Stimulated activated CD4-positive, alpha-beta T cell treated with anti-CD3 and anti-CD28 coated beads, Interleukin-12 subunit alpha, Interleukin-12 subunit beta, amount 100 ng/mL, for 4 hours (primary cell): ENCODE results near the gene CD82.
"Not testable (repeated sequence)": the region's sequence is repeated elsewhere in the genome, so short reads cannot be mapped to it uniquely, and the experiment has no call there.

Experiments
- DNase-seq: peaks from one replicate; pipeline ENCODE4 v3.0.0-alpha.2; 2020

CD82 gene

DNA sequence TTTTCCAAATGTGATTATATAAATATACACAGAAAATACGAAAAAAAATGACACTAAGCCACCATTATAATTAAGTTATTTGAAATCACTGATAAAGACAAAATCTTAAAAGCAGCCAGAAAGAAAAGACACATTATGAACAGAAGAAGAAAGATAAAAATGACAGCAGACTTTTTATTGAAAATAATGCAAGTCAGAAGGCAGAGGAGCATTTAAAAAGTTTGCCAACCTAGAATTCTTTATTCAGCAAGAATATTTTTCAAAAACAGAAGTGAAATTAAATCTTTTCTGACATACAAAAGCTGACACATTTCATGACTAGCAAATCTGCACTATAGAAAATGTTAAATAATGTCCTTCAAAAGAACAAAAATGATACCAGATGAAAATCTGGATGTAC, 77.8 kb downstream of the CD82 start:
- DNase-seq, result no peak

DNA sequence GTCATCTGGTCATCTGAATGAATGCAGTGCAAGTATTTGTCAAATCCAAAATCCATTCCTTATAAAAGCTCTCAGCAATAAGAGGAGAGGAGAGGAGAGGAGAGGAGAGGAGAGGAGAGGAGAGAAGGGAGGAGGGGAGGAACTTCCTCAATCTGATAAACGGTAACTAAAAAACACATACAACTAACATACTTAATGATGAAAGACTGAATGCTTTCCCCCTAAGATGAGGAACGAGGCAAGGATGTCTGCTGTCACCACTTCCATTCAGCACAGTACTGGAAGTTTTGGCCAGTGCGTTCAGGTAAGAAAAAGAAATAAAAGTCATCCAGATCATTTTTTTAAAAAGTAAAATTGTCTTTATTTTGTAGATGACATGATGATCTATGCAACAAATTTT, 80.4 kb downstream of the CD82 start:
- DNase-seq, result no peak

DNA sequence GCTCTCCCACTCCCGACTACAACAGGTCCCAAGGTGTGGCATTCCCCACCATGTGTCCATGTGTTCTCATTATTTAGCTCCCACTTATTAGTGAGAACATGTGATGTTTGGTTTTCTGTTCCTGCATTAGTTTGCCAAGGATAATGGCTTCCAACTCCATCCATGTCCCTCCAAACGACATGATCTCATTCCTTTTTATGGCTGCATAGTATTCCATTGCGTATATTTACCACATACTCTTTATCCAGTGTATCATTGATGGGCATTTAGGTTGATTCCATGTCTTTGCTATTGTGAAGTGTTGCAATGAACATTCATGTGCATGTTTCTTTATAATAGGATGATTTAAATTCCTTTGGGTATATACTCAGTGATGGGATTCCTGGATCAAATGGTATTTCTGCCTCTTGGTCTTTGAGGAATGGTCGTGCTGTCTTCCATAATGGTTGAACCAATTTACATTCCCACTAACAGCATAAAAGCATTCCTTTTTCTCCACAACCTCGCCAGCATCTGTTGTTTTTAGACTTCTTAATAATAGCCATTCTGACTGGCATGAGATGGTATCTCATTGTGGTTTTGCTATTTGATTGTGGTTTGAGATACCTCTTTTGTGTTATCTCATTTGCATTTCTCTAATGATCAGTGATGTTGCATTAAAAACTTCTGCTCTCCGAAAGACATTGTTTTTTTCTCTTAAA, 81.9 kb downstream of the CD82 start:
- not testable (repeated sequence) for DNase-seq

DNA sequence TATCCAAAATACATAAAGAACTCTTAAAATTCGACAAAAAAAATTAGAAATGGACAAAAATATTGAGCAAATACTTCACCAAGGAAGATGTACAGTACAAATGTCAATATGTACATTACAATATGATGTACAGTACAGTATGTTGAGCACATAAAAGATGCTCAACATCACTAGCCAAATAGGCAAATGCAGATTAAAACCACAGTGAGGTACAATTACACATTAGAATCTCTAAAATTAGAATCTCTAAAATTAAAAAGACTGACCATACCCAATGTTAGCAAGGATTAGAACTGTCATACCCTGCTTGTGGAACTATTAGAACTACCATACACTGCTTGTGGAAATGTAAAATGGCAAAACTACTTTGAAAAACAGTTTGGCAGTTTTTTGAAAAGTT, 82.6 kb downstream of the CD82 start:
- DNase-seq, result no peak

DNA sequence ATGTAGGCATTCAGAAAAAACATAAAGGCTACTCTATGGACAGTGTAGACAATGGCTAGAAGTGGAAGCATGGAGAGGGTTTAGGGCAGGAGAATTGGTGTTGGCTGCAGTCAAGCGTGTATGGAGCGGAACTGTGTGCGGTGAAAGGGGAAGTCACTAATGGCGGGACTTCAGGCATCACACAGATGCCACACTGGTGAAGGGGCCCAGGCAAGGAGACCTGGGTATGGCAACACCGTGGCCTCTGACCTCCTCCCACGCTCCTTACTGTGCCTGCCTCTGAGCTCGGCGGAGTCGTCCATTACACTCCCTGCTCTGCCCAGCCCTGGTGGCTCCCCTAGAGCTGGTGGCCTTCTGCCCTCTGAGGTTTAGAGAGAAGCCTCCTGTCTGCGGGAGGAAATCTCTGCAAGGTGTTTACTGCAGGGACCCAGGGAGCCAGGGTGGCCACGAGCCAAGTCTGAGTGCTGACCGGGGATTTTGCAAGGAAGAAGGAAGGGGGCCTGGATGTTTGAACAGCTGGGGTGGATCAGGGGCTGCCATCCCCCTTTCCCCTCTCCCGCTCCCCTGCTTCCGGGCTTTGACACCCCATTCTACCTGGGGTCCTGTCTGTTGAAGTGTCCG, 86.2 kb downstream of the CD82 start:
- DNase-seq, result no peak

DNA sequence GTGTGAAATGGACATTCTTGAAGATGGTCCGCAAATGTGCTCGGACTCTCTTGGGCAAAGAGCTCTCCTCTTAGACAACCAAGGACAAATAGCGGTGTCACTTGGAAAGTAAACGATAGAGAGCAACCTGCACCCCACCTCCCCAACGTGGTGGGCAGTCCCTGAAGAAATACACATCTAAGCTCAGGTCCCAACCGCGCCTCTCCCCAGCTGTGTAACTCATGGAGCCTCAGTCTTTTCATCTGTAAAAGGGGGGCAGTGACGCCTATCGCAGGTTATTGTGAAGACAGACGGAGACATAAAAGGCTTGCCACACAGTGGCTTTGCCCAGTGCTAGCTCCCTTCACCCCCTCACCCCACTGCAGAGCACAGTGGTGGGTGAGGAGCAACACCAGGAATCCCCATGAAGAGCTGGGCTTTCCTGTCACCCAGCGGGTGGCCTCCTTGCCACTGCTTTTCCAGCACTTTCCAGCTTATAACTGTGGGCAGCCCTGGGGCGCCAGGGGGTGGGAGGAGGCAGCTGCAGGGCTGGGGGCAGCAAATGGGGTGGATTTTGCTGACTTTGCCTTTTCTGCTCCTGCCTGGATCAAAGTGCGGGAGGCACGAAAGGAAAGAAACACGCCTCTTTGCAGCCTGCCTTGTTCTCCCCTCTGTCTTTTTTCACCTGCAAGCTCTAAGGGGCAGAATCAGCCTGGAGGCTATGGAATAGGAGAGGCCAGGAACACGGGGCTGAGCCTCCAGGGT, 87.6 kb downstream of the CD82 start:
- DNase-seq, result no peak

DNA sequence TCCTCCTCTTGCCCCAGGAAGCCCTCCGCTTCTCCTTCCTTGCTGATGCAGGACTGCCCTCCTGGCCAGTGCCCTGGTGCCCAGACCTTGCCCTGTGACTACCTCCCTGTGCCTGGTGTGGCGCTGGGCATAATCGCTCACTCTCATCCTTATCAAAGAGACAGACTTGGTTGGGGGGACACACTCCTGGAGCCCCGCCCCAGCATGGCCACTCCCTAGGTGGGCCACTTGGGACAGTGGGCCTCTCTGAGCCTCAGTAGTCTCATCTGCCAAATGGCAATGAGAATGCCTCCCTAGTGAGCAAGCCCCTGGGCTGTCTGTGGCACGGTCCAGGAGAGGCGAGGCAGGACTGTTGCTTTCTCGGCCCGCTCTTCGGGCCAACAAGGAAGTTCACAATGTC, 88.6 kb downstream of the CD82 start:
- DNase-seq, result no peak

DNA sequence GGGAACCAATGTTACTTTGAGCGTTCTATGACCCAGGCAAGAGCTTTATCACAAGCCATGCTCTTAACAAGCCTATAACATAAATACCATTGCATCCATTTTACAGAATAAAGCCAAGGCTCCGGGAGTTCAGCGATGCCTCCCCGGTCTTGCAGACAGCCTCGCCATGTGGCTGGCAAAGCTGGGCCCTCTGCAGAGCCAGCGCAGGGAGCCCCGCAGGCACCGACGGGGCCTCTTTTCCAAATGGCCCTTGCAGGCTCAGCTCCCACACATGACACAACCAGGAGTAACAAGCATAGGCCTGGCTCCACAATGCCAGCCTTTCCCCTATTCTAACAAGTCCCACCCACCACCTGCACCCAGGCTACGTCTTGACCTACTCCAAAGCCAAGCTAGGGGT, 89.1 kb downstream of the CD82 start:
- no peak for DNase-seq

DNA sequence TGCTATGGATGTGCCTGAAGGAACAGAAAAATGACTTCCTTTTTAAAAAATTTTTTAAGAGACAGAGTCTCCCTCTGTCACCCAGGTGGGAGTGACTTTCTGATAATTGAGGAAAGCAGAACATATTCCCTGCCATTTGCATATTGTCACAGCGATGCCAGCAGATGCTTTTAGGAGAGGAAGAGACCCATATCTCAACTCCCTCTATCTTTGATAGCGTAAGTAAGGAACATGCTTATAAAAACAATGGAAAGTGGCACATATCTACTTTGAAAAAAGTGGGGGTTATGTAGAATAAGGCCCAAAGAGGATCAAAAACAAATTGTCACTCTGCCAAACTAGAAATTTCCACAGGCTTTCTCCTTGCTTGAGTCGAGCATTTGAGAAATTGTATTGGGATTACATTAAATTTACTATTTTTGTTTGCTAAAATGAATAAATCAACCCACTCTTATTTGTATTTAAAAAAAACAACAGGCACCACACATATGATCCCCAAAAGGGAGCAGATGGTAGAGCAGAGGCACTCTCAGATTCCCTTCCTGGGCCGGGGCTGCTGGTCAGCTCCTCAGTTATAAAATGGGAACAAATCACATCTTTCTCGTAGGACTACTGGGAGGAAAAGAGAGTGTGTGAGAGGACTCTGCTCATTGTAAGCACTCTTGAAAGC, 92.5 kb downstream of the CD82 start:
- no peak for DNase-seq

DNA sequence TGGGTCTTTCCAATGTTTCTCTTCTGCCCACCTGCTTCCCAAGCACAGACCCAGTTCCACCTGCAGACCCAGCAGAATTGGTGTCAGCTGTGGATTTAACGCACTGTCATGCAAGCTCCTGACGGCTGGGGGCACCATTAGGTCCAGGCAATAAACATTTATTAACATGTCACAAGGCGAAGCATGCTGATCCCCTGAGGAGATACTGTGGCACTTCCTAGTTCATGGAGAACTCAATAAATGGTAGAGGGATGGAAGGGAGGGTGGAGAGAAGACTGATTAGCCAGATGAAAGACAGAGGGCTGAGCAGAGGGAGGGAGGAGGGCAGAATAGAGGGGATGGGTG, 93.0 kb downstream of the CD82 start:
- DNase-seq, result no peak

DNA sequence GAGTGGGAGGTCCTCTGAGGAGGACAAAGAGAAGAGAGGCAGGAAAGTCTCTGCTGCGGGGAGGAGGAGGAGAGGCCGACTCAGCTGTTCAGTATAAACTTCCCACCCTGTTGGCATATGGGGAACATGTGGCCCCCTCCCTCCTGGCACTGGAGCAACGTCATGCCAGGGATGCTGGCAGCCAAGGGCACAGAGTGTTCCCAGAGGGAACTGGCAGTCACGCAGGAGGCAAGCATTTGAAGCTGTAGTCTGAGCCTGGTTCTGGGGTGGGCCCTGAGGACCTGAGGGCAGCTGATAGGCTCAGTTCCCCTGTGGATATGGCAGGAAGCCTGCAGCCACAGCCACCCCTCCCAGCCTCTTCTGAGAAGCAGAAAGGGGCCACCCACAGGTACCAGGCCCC, 94.2 kb downstream of the CD82 start:
- no peak for DNase-seq

DNA sequence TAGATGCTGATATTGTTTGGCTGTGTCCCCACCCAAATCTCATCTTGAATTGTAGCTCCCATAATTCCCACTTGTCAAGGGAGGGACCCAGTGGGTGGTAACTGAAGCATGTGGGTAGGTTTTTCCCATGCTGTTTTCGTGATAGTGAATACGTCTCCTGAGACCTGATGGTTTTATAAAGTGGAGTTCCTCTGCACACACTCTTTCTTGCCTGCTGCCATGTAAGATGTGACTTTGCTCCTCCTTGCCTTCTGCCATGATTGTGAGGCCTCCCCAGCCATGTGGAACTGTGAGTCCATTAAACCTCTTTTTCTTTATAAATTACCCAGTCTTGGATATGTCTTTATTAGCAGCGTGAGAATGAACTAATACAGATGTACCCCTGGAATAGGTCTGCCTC, 95.1 kb downstream of the CD82 start:
- not testable (repeated sequence) for DNase-seq

DNA sequence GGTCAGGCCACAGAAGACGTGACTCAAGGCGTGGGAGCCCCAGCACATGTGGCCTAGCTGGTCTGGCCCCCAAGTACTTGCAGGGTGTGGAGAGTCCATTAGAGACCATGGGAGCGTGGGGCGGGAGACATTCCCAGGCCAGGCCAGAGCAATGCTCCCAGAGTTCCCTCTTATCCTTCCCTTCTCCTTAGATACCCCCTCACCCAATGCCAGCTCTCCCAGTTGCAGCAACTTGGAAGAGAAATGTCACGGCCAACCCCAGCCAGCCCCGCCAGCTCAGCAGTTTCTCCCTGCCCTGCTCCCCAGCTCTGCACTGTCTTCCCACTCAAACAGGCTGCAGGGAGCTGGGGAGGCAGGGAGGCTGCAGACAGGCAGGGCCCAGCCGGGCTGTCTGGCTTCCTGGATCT, 95.9 kb downstream of the CD82 start:
- no peak for DNase-seq
